Activated T-helper 1 cell treated with anti-CD3 and anti-CD28 coated beads, Interleukin-12 subunit alpha, Interleukin-12 subunit beta, Interleukin-2, Interleukin-4 antibody, amounts not matched to agents 30 ng/mL and 10 ng/mL and 1 ng/mL, durations not matched to agents 14 hours and 24 hours and 36 hours (primary cell): ENCODE data around the gene PAPPA2. TPM values are rescaled to one million over a fixed set of nuclear protein-coding genes. Genes with fewer than 3 reads are reported as not detected.

Source experiments
- DNase-seq: peaks from one replicate; pipeline ENCODE4 v3.0.0; 2021; ENCODE audit warnings: low spot score
- H3K27ac Mint-ChIP-seq: one replicate; pipeline ENCODE4 v1.8.0; 2021; ENCODE audit warnings: mild to moderate bottlenecking, mixed read lengths
- H3K27me3 Mint-ChIP-seq: one replicate; pipeline ENCODE4 v1.8.0; 2022; ENCODE audit warnings: mild to moderate bottlenecking, moderate library complexity, mixed read lengths; ENCODE audit not compliant: insufficient read depth
- H3K36me3 Mint-ChIP-seq: one replicate; pipeline ENCODE4 v1.8.0; 2021; ENCODE audit warnings: low read depth, mixed read lengths
- H3K4me1 Mint-ChIP-seq: one replicate; pipeline ENCODE4 v1.8.0; 2021; ENCODE audit warnings: low read depth, mixed read lengths
- H3K4me3 Mint-ChIP-seq: one replicate; pipeline ENCODE4 v1.8.0; 2021; ENCODE audit warnings: mild to moderate bottlenecking, moderate library complexity, mixed read lengths
- H3K9me3 Mint-ChIP-seq: one replicate; pipeline ENCODE4 v1.8.0; 2021; ENCODE audit warnings: mixed read lengths
- intact Hi-C: fragments of 100-400 bp; cut with micrococcal nuclease; formaldehyde crosslinking; loops from one replicate; pipeline ENCODE4 v1.15.1; 2024
- total RNA-seq: library from RNA; stranded (reverse); gene quantifications from 2 replicates; pipeline ENCODE4 v1.2.3, GENCODE V29; 2022

Gene PAPPA2
- total RNA-seq, 1 donor from 2014 or later = 0.10 TPM

DNA sequence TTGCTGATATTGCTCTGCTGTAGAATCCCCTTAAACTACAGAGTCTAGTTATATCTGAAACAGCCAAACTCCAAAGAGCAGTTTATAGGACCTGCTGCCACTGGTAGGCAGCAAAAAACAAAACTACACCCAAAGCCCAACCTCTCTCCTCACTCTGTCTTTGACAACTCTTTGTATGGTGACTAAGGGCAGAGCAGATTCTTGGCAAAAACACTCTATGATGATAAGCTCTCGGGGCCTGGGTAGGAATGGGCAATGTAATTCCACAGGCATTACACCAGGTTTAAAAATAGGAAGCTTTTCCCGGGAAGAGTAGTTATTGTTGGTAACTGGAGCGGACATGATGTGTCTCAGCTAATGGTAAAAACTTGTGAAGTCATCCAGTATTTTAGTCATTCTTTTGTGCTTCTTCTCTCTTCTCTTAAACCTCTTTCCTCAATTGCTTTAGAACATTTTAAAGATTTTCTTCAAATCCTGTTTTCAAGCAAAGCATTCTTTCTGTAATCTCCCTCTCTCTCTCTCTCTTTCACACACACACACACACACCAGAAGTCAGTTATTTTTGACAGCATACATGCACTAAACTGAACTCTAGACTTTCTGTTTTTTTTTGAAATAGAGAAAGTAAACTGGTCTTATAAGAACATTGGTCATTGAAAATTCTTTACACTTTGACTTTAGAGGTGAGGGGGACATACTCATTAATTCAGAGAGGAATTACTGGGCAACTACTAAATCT is 193.5 kb downstream of the PAPPA2 start:
- H3K27ac Mint-ChIP-seq = no peak overlapping the region

DNA sequence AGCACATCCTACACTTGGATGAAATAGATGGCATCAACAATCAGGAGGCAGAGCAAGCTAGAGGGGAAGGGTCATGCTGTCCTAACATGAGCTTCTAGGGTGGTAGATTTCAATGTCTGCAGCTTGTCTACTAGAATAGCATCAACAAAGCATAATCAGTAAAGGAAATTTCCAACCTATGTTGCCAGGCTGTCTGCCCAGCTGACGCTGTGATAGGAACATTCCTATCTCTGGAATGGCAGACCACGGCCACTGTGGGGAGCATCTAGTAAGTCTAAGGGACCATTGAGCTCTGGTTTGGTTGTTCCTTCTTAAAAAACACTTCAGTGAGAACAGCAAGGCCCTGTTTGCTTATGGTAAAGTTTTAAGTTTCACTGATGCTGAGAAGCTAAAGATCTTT is 206.8 kb downstream of the PAPPA2 start:
- Mint-ChIP-seq H3K36me3 (no peaks in the 10 kb centered on the region), H3K4me3 (no peak overlapping the region), H3K9me3 (no peaks in the 10 kb centered on the region), H3K27ac (no peak overlapping the region), H3K27me3 (no peaks in the 10 kb centered on the region), H3K4me1 (no peaks in the 10 kb centered on the region)
- intact Hi-C loops = no loop called here
- DNase-seq = no peak

More for the DNA sequence above, 193.5 kb downstream of the PAPPA2 start:
- Mint-ChIP-seq H3K4me1 (no peaks in the 10 kb centered on the region), H3K4me3 (no peak overlapping the region), H3K36me3 (no peaks in the 10 kb centered on the region), H3K27me3 (no peaks in the 10 kb centered on the region), H3K9me3 (peaks cover 6% of the 10 kb centered on the region)
- DNase-seq = no peak
- intact Hi-C loops = no loop called here

DNA sequence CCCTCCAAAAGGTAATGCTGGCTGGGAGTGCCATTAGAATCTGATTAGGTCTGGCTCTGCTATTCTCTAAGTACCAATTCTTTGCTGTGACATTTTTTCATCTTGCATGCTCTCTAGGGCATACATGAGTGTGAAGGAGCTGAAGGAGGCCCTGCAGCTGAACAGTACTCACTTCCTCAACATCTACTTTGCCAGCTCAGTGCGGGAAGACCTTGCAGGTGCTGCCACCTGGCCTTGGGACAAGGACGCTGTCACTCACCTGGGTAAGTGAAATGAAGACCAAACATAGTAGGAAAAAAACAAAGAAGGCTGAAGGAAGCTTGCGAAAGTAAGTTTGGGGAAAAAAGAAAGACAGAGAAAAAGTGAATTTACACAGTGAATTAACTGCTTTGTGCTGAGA is 207.9 kb downstream of the PAPPA2 start:
- intact Hi-C loops = no loop called here

DNA sequence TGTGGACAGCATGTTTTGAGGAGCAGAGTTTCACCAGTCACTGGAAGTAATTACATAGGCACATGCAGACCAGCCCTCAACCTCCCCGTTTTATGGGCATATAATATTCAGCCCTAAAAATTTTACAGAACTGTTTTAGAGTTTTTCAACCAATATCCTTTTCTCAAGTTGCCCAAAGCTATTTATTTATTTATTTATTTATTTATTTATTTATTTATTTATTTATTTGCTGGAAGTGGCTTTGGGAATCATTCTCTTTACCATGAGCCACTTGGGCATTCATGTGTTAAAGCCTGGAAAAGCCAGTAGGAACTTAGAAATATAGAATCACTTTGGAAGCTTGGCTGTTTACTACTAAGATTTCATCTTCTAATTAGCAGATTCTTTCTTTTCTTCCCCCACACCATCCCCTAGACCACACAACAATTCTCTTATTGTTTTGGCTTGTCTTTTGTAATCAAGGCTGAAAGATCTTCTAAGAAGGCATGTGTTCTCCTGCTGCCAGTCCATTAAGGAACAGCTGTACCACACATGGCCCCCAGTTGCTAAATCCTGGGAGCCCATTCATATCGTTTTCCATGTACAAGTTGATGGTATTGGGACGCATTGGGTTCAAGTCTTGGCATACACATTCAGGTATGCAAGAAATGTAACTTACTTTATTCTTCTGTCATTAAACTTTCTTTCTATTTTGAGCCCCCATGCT is 220.0 kb downstream of the PAPPA2 start:
- Mint-ChIP-seq H3K27ac (no peak overlapping the region), H3K27me3 (no peaks in the 10 kb centered on the region)
- intact Hi-C loops = no loop called here

More for the DNA sequence above, 207.9 kb downstream of the PAPPA2 start:
- no peaks in the 10 kb centered on the region for H3K27me3 Mint-ChIP-seq
- DNase-seq = no peak
- H3K4me1 Mint-ChIP-seq = no peaks in the 10 kb centered on the region
- no peaks in the 10 kb centered on the region for H3K9me3 Mint-ChIP-seq
- no peak overlapping the region for H3K27ac Mint-ChIP-seq
- no peak overlapping the region for H3K4me3 Mint-ChIP-seq
- H3K36me3 Mint-ChIP-seq = no peaks in the 10 kb centered on the region

DNA sequence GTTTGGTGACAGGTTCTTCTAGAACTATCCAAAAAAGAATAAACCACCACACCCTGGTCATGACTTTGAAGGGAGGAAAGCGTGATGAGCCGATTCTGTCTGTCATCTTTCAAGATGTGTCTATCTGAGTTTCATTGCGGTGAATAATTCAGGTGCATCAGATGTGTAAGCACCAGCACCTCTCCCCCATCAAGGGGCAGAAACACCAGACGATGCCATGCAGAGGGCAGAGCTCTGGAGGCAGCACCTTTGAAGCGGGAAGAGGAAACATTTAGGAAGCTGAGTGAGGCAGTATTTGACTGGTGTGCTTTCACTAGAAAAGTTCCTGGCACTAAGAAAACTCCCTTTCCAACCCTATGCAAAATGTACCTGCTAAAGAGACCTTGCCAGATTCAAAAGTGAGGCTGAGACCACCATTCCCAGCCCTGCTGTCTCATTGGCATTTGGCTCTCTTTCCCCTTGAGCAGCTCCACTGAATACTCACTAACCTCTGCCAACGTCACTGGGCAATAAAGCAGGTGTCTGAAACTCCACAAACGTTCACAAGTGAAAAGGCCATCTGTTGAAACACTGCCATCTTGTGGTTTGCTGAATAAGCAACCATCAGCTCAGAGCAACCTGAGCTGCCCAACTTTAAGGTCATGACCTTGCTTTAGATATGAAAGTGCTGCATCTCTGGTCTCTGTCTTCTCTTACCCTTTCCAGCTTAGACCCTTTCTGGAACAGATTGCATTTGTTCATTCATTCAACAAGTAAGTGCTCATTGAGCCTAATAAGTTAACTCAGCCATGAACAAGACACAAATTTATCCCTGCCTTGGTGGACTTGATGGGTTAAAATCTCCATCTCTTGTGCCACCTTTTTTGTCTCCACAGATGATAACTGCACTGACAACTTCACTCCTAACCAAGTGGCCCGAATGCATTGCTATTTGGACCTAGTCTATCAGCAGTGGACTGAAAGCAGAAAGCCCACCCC is 228.6 kb downstream of the PAPPA2 start:
- intact Hi-C loops = loop anchor here (1.0 kb wide), 1 partner anchor 132 kb away; no protein-coding TSS in a partner anchor
- Mint-ChIP-seq H3K4me1 (no peaks in the 10 kb centered on the region), H3K36me3 (no peaks in the 10 kb centered on the region), H3K27me3 (no peaks in the 10 kb centered on the region), H3K4me3 (no peak overlapping the region), H3K9me3 (no peaks in the 10 kb centered on the region), H3K27ac (no peak overlapping the region)
- no peak for DNase-seq

More for the DNA sequence above, 220.0 kb downstream of the PAPPA2 start:
- no peak for DNase-seq
- no peak overlapping the region for H3K4me3 Mint-ChIP-seq
- H3K4me1 Mint-ChIP-seq = no peaks in the 10 kb centered on the region
- no peaks in the 10 kb centered on the region for H3K9me3 Mint-ChIP-seq
- no peaks in the 10 kb centered on the region for H3K36me3 Mint-ChIP-seq

DNA sequence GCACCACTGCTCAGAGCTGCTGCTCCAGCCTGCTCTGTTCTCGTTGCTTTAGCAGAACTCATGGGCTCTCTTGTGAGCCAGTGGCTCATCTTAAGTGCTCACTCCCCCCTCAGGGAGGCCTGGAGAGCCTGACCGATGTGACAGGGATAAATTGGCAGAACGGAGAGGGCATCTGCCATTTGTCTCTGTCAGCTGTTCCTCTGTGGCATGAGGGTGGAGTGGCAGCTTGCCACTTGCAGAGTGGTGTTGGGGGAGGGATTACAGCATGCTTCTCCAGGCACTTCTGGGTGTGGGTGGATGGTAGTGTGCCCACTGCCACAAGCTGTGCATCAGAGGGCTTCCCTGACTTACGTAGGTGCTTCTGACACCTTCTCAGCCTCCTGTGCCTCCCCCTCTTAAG is 229.5 kb downstream of the PAPPA2 start:
- Mint-ChIP-seq H3K9me3 (no peaks in the 10 kb centered on the region), H3K27me3 (no peaks in the 10 kb centered on the region), H3K36me3 (no peaks in the 10 kb centered on the region), H3K27ac (no peak overlapping the region), H3K4me3 (no peak overlapping the region), H3K4me1 (no peaks in the 10 kb centered on the region)
- DNase-seq = no peak
- intact Hi-C loops = no loop called here

DNA sequence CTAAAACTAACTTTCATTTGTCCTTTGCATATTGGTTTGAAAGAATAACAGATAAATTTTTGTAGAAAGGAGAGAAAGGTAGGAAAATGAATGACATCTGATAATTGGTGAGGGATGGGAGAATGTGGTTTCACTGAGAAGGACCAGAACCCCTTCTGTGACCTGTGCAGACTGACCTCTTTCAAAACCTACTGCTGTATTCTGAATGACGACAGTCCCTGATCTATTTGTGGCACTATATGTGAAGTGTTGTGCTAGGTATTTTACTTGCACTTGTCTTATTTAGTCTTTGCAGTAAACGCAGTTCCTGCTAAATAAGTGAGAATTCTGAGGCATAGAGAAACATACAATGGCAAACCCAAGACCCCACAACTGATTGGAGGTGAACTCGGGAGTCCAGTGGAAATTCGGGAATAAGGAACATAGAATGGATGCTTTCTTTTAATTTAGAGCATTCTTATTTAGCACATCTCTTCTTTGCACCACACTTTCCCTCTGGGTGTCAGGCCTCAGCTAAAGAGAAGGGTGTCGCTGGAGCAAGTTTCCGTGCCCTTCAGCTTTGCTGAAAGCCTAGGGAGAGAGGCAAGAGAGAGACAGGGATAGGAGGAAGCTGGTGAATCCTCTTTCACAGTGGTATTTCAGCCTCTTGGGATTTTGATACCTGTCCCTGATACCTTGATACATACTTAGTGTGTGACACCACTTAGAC is 230.2 kb downstream of the PAPPA2 start:
- H3K4me3 Mint-ChIP-seq = no peak overlapping the region
- no peaks in the 10 kb centered on the region for H3K4me1 Mint-ChIP-seq
- H3K27me3 Mint-ChIP-seq = no peaks in the 10 kb centered on the region
- intact Hi-C loops = no loop called here
- no peaks in the 10 kb centered on the region for H3K9me3 Mint-ChIP-seq
- no peak overlapping the region for H3K27ac Mint-ChIP-seq
- DNase-seq = no peak
- no peaks in the 10 kb centered on the region for H3K36me3 Mint-ChIP-seq

DNA sequence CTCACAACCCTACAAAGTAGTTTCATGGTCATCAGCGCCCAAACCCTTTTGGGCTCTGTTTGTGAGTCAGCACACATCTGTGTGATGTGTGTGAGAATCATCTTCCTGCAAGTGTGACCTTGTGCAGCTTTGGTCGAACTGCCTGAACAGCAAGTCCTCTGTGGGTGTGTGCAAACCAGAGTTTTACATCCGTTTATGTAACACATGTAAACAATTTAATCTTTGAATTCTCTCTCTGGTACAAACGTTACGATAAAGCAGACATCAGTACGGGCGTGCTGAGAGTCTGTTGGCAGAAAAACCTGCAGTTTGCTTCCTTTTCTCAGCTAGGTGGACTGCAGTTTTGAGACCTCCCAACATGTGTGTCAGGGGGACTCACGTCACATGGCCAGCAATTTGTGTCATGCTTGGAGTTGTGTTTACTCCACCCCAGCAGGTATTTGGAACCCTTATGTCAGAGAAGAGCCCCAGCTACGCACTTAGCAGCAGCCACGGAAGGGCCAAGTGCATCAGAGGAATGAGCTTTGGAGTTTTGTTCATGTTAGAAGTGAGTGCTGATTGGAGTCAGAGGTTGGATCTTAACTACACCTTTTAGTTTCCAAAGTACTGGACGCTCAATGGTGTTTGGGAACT is 230.8 kb downstream of the PAPPA2 start:
- Mint-ChIP-seq H3K36me3 (no peaks in the 10 kb centered on the region), H3K27ac (no peak overlapping the region), H3K9me3 (no peaks in the 10 kb centered on the region), H3K27me3 (no peaks in the 10 kb centered on the region), H3K4me1 (no peaks in the 10 kb centered on the region), H3K4me3 (no peak overlapping the region)
- intact Hi-C loops = no loop called here
- DNase-seq = no peak

DNA sequence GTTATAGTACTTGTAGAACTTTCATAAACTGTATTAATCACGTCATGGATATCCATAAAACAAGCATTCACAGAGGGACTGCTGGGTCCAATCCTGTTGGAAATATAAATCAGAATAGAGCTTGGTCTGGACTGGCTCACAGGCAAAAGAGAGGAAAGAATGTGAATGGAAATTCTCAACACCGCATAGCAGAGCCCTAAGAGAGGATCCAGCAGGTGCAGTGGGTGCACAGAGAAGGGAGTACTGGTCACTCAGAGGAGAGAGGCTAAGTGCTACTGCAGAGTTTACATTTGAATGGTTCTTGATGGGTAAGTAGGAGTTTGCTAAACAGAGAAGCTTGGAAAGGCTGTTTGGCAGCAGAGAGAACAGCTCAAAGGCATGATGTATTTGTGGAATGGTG is 231.7 kb downstream of the PAPPA2 start:
- Mint-ChIP-seq H3K4me1 (no peaks in the 10 kb centered on the region), H3K36me3 (no peaks in the 10 kb centered on the region), H3K27ac (no peak overlapping the region), H3K4me3 (no peak overlapping the region), H3K27me3 (no peaks in the 10 kb centered on the region), H3K9me3 (no peaks in the 10 kb centered on the region)
- no peak for DNase-seq
- intact Hi-C loops = no loop called here

DNA sequence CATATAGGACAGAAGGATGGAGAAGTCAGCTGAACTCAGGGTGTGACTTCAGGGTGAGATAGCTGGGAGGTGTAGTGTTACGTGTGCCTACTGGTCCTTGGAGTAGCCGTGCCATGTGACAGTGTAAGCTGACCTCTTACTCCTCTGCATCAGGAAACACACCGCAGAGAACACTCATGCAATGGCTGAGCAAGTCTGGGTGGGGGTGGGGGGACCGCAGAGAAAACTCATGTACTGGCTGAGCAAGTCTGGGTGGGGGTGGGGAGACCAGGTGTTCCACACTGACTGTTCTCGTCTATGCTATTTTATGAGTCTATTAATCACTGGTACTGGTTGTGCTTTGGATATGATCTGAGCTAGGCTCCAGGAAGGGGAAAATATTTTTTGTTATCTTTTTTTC is 233.1 kb downstream of the PAPPA2 start:
- H3K27me3 Mint-ChIP-seq = no peaks in the 10 kb centered on the region
- no peaks in the 10 kb centered on the region for H3K9me3 Mint-ChIP-seq
- no peaks in the 10 kb centered on the region for H3K4me1 Mint-ChIP-seq
- no peak for DNase-seq
- no peak overlapping the region for H3K4me3 Mint-ChIP-seq
- intact Hi-C loops = no loop called here
- no peaks in the 10 kb centered on the region for H3K36me3 Mint-ChIP-seq
- H3K27ac Mint-ChIP-seq = no peak overlapping the region

DNA sequence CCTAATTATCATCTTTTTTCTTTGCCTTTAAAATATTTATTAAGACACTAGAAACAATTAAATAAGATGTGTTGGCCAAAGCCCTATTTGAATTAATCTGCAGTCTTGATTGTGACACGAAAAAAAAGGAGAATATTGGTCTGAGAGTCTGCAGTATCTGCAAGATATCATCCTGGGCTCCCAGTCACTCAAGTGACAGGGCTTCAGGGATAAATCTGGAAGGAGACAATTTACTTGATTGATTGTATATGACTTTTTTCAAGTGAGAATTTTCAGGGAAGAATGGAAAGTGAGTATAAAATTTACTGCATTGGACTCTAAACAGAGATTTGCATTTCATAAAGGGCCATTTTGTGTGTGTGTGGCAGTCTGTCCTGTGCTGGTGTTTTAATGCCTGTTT is 233.7 kb downstream of the PAPPA2 start:
- Mint-ChIP-seq H3K9me3 (no peaks in the 10 kb centered on the region), H3K4me1 (no peaks in the 10 kb centered on the region), H3K27me3 (no peaks in the 10 kb centered on the region), H3K27ac (no peak overlapping the region), H3K4me3 (no peak overlapping the region), H3K36me3 (no peaks in the 10 kb centered on the region)
- no peak for DNase-seq
- intact Hi-C loops = no loop called here

DNA sequence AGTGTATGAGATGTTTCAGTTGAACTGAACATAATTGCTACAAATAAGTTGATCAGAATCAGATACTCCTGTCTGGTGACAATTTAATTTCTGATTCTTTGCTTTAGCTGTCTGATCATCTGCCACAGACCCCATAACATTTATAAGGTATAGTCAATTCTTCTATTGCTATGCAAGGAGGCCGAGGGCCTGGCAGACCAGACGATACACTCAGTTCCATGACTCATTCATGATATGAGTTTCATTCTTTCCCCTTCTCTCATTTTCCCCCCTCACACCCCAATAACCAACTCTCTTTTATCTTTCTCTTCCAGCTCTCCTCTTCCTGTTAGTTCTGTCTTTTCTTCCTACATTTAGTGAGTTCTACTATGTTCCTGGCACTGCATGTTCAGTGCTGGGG is 236.8 kb downstream of the PAPPA2 start:
- no peak for DNase-seq
- Mint-ChIP-seq H3K27ac (no peak overlapping the region), H3K9me3 (no peaks in the 10 kb centered on the region), H3K36me3 (no peaks in the 10 kb centered on the region), H3K27me3 (no peaks in the 10 kb centered on the region), H3K4me3 (no peak overlapping the region), H3K4me1 (no peaks in the 10 kb centered on the region)
- intact Hi-C loops = no loop called here
